ENCODE data around the gene RABGAP1L.
"Not testable (repeated sequence)": the region's sequence is repeated elsewhere in the genome, so short reads cannot be mapped to it uniquely, and the experiment has no call there.

The RABGAP1L gene

GRCh38 chr1:174204697-174205308, 45.5 kb downstream of the RABGAP1L start:
- DNase-seq, result no peak

- DNase-seq, result no peak
These were observed 47.0 kb downstream of the RABGAP1L start for GRCh38 chr1:174206148-174206836.

DNA sequence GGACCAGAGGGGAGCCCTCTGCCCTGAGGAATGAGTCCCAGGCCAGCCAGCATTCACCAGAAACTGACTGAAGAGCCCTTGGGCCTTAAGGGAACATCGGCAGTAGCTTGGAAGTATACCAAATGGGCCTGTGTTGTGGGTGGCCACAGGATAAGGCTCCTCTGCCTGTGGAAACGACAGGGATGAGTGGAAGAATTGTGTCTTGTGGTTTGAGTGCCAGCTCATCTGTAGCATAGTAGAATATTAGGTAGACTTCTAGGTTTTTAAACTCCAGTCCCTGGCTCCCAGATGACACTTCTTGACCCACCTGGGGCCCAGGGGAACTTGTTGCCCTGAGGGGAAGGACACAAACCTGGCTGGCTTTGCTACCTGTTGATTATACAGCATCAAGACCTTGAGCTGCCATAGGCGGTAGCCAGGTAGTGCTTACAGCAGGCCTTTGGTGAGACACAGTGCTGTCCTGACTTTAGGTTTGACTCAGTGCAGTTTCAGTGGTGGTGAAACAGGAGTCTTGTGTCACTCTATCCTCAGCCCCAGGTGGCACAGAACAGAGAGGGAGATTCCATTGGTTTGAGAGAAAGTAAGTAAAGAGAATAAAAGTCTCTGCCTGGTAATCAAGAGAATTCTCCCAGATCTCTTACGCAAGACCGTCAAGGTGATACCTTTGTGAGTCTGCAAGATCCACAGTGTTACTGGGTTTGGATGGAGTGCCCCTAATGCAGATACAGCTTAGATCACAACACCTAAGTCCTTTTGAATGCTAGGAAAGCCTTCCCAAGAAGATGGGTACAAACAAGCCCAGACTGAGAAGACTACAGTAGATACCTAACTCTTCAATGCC, 50.2 kb downstream of the RABGAP1L start:
- DNase-seq, result no peak

DNA sequence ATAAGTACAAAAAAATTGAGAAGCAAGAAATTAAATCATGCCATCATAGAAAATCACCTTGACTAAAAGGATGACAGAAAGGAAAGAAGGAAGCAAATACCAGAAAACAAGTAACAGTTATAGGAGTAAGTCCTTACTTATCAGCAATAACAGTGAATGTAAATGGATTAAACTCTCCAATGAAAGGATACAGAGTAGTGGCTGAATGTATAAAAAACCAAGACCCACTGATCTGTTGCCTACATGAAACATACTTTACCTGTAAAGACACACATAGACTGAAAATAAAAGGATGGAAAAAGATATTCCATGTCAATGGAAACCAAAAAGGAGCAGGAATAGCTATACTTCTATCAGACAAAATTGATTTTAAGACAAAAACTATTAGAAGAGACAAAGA, 52.2 kb downstream of the RABGAP1L start:
- DNase-seq, result no peak

DNA sequence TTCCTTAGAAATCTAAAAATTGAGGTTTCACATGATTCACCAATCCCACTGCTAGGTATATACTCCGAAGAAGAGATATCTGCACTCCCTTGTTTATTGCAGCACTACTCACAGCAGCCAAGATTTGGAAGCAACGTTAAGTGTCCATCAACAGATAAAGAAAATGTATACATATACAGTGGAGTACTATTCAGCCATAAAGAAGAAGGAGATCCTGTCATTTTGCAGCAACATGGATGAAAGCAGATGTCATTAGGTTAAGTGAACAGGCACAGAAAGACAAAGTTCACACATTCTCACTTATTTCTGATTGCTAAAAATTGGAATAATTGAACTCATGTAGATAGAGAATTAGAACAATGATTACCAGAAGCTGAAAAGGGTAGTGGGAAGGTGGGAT, 56.4 kb downstream of the RABGAP1L start:
- no peak for DNase-seq

DNA sequence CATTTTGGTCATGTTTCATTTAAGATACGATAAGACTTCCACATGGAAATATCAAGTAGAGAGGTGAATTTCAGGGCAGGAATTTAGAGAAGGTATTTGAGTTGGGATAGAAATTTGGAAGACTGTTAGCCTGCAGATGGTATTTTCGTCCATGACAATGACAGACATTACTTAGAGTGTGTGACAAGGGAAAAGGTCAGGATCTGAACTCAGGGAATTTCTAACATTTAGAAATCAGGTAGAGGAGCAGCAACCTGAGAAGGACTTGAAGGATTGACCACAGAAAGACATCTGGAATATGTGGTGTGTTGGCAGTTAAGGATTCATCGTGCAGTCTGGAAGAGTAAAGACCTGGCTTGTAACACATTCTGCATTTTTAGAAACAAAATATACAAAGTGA, 57.9 kb downstream of the RABGAP1L start:
- DNase-seq, result no peak

DNA sequence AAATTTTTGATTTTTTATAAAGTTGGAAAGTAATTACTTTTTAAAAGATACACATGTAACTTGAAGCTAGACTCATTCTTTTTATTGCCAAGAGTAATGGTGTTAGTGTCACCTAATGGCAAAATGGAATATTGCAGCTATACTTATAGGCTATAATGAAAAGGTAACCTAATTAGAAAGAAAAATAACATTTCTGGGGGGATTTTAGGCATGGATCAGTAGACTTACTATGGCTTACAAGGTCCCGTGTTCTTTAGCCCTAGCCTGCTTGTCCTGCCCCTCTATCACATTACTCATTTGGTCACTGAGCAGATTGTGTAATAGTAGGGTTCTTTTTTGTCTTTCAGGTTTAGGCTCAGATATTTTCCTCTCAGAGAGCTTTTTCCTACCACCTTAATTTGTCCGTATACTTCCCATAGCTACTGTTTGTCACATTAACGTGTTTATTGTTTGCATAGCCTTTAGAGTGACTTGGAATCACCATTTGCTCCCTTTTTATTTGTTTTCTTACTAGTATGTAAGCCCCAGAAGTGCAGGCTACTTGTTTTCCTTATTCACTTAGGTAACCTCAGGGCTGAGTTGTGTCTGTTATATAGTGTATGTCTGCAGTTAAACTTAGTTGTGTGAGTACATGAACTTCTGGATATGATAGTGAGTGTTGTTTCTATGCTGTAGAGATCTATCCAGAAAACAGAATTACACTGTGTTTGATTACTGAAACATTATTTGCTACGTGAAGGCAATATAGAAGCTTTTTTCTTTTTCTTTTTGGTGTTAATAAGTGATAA, 58.7 kb downstream of the RABGAP1L start:
- no peak for DNase-seq

DNA sequence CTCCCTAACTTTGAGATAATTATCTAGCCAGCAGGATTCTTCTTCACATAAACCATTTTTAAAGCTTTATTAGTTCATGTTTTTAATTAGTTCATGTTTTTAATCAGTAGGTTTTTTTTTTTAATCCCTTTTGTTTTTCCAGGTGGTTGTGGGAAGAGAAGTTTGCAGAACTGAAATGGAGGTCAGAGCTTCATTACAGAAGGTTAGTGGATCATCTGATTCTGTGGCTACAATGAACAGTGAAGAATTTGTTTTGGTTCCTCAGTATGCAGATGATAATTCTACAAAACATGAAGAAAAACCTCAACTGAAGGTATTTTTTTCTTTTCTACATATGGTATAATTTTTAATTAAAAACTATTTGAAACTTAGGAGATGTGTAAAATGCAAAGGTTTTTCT, 59.7 kb downstream of the RABGAP1L start:
- DNase-seq, result no peak

DNA sequence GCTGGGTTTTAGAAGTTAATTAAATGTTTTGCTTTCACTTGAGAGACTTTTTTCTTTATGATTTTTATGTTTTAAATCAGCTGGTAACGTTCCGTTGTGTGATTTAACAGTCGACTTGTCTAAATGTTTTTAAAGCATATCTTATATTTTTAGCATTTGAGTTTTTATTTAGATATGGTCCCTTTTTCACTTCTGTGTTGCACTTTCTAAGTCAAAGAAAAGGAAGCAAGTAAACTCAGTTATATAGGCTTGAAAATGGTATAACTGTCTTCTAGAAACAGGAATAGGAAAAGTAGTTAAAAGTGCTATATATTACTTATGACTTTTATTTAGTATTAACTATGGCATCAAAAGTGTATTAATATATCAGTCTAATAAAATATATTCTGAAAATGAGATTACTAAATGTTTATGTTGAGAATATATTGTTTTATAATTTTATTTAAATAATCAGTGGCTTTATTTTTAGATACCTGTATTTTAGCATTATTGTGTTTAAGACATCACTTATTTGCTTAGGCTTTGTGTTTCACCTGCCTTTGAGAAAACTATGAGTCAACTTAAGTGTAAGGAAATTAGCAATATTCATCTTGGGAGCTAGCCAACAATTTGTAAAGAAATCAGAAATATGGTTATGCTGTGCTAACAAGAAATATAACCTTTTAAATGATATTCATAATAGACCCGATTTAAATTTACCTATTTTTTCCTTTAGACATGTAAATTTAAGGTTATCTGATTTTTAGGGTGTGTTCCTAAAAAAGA, 60.5 kb downstream of the RABGAP1L start:
- DNase-seq, result no peak

- DNase-seq, result no peak
These were observed 62.4 kb downstream of the RABGAP1L start for GRCh38 chr1:174221681-174222080.

GRCh38 chr1:174222166-174222949, 63.0 kb downstream of the RABGAP1L start:
- DNase-seq, result no peak

- DNase-seq, result no peak
These were observed 65.3 kb downstream of the RABGAP1L start for GRCh38 chr1:174224641-174225040.

GRCh38 chr1:174225499-174226204, 66.3 kb downstream of the RABGAP1L start:
- DNase-seq, result no peak

- DNase-seq, result no peak
These were observed 71.1 kb downstream of the RABGAP1L start for GRCh38 chr1:174230399-174230798.

DNA sequence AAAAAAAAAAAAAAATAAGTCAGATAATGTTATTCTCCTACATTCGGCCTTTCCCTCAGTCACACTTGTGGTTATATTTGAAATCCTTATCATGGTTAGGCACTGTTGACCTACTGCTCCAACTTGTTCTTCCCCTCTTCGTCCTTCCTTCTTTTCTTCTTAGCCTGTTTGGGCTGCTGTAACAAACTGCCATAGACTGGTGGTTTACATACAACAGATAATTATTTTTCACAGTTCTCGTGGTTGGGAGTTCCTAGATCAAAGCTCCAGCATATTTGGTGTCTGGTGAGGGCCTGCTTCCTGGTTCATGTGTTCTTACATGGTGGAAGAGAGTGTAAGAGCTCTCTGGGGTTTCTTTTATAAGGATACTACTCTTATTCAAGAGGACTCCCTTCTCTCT, 73.4 kb downstream of the RABGAP1L start:
- no peak for DNase-seq

DNA sequence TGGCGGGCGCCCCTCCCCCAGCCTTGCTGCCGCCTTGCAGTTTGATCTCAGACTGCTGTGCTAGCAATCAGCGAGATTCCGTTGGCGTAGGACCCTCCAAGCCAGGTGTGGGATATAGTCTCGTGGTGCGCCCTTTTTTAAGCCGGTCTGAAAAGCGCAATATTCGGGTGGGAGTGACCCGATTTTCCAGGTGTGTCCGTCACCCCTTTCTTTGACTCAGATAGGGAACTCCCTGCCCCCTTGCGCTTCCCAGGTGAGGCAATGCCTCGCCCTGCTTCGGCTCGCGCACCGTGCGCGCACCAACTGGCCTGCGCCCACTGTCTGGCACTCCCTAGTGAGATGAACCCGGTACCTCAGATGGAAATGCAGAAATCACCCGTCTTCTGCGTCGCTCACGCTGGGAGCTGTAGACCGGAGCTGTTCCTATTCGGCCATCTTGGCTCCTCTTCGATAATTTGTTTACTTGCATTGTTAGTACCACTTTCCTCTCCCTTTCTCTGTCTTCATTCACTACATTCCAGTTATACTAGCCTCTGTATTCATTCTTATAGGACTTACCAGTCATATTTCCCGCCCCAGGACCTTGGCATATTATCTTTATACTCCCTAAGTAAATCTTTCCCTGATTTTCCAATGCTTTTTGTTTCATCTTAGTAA, 79.7 kb downstream of the RABGAP1L start:
- not testable (repeated sequence) for DNase-seq

DNA sequence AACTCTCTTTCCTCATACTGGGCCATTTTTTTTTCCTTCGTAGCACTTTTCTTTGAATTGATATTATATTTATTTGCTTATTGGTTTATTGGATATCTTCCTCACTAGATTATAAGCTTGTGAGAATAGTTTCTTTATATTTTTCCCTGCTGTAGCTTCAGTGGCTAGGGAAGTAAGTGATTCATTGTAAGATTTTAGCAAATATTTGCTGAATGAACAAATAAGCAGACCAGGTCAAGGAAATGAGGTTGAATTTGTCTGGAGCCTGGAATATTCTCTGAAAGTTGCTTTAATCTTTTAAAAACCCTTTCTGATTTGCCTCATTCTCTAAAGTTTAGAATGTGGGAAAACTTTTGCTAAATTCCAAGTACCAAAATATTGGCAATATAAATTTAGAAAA, 80.2 kb downstream of the RABGAP1L start:
- no peak for DNase-seq

- DNase-seq, result no peak
These were observed 83.5 kb downstream of the RABGAP1L start for GRCh38 chr1:174242856-174243255.

DNA sequence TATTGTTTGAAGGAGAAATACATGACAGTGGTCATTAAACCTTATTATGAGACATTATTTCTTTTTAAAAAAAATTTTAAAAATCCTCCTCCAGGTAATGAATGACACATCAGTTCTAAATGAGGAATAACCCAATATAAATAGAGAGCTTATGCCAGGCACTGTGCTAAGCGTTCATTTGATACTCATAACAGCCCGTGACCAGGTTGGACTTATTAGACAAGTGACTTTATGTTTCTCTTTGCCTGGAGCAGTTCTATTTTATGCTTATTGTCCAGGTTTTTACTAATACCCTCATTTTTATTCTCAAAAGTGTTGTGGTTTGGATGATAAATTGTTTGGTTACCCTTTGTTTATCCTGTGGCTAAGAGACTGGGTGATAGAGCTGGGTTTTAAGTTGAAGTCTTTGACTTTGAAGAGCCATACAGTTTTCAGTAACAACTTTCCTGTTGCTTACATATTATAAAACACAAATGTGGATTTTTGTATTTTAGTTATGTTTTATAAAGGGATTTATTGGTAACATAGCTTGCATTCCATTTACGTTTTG, 84.2 kb downstream of the RABGAP1L start:
- no peak for DNase-seq

GRCh38 chr1:174244017-174244416, 84.7 kb downstream of the RABGAP1L start:
- no peak for DNase-seq
